Gastroesophageal sphincter (tissue), 3 donors: ENCODE measurements around the gene MAP9.

ENCODE experiments used
- CTCF ChIP-seq, 4 experiments: fragments of 200-600 bp in 2 of 4; fragments of 450-650 bp in 2 of 4; sonication (generic) in 1 of 4; IDR thresholded peaks; one replicate each; pipeline ENCODE4 v1.5.1; 2017 to 2019; ENCODE audit warnings: antibody characterized with exemption in 4 of 4, mild to moderate bottlenecking in 2 of 4, moderate library complexity in 2 of 4
- EP300 ChIP-seq: sonication (generic); formaldehyde crosslinking; IDR thresholded peaks from one replicate; pipeline ENCODE4 v1.6.1; 2017; ENCODE audit warnings: antibody characterized with exemption, mild to moderate bottlenecking
- POLR2A ChIP-seq, 2 donors: fragments of 450-650 bp; IDR thresholded peaks; one replicate each; pipeline ENCODE4 v1.6.1; 2017; ENCODE audit warnings: antibody characterized with exemption in 2 of 2, mild to moderate bottlenecking in 2 of 2, moderate library complexity in 1 of 2
- POLR2AphosphoS5 ChIP-seq: sonication (generic); formaldehyde crosslinking; IDR thresholded peaks from one replicate; pipeline ENCODE4 v1.6.1; 2017; ENCODE audit warnings: antibody characterized with exemption

GRCh38 chr4:155413451-155413850 is 36.7 kb upstream of the MAP9 start:
- TF ChIP-seq POLR2A (IDR thresholded peaks at IDR 0.05) (no peak), CTCF (IDR thresholded peaks at IDR 0.05) (no peak), POLR2AphosphoS5 (no peak), EP300 (no peak)
